Erythroblast (primary cell): Measurements from ENCODE around the gene DMRT3.

Experiments
- GATA1 ChIP-seq: IDR thresholded peaks from 2 replicates; pipeline ENCODE4 v1.6.1; 2011; ENCODE audit warnings: low read depth, mild to moderate bottlenecking, control low read depth, low read length, moderate library complexity
- POLR2A ChIP-seq: IDR thresholded peaks from 2 replicates; pipeline ENCODE4 v1.6.1; 2011; ENCODE audit warnings: mild to moderate bottlenecking, low read length

DNA sequence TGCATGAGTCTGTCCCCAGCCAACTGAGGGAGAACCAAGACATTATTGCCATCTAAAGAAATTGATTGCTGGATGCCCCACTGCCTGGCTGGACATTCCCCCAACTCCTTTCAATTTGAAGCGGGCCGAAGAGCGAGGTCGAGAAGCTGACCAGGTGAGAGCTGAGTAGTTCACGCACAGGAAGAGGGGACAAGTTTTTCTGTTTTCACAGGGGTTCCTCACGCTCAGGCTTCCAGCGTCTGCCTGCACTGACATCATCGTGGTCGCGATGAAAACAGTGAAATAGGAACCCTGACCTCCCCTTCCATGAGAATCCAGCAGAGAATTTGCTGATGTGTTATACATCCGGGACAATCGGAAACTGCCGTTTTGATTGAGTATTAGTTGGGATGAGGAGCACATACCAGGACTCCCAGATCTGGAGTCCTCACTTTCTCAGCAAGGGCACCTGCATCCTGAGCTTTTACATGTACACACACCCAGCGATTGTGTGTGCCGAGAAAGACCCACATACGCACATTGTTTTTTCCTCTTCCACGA, 3.1 kb upstream of the DMRT3 start:
- TF ChIP-seq POLR2A (no peak), GATA1 (no peak)
